ENCODE measurements around the gene OR52J3.

Gene OR52J3

GRCh38 chr11:5036669-5037068 is 9.7 kb upstream of the OR52J3 start:
- in situ Hi-C loops (cut with MboI; ENCODE audit: low sequenced_read_pairs, unreplicated experiment): no loop called here
- TF ChIP-seq CTCF (IDR thresholded peaks at IDR 0.05; ENCODE audit: borderline replicate concordance, control extremely low read depth, extremely low read depth, insufficient read depth, missing control alignments): no peak
- DNase-seq (ENCODE audit: low spot score): no peak

GRCh38 chr11:5037926-5038325 is 8.4 kb upstream of the OR52J3 start:
- DNase-seq (ENCODE audit: low spot score): no peak
- TF ChIP-seq CTCF (IDR thresholded peaks at IDR 0.05; ENCODE audit: borderline replicate concordance, control extremely low read depth, extremely low read depth, insufficient read depth, missing control alignments): no peak
- in situ Hi-C loops (cut with MboI; ENCODE audit: low sequenced_read_pairs, unreplicated experiment): no loop called here

- TF ChIP-seq CTCF (IDR thresholded peaks at IDR 0.05; ENCODE audit: borderline replicate concordance, control extremely low read depth, extremely low read depth, insufficient read depth, missing control alignments): no peak
- in situ Hi-C loops (cut with MboI; ENCODE audit: low sequenced_read_pairs, unreplicated experiment): no loop called here
- DNase-seq (ENCODE audit: low spot score): no peak
Measured at GRCh38 chr11:5038341-5038740, 8.0 kb upstream of the OR52J3 start.

GRCh38 chr11:5040876-5041275 is 5.5 kb upstream of the OR52J3 start:
- in situ Hi-C loops (cut with MboI; ENCODE audit: low sequenced_read_pairs, unreplicated experiment): no loop called here
- no peak for DNase-seq (ENCODE audit: low spot score)
- TF ChIP-seq CTCF (IDR thresholded peaks at IDR 0.05; ENCODE audit: borderline replicate concordance, control extremely low read depth, extremely low read depth, insufficient read depth, missing control alignments): no peak

- in situ Hi-C loops (cut with MboI; ENCODE audit: low sequenced_read_pairs, unreplicated experiment): no loop called here
- DNase-seq (ENCODE audit: low spot score): no peak
- no peak for TF ChIP-seq CTCF (IDR thresholded peaks at IDR 0.05; ENCODE audit: borderline replicate concordance, control extremely low read depth, extremely low read depth, insufficient read depth, missing control alignments)
Measured at GRCh38 chr11:5042091-5042490, 4.2 kb upstream of the OR52J3 start.

- TF ChIP-seq CTCF (IDR thresholded peaks at IDR 0.05; ENCODE audit: borderline replicate concordance, control extremely low read depth, extremely low read depth, insufficient read depth, missing control alignments): no peak
- in situ Hi-C loops (cut with MboI; ENCODE audit: low sequenced_read_pairs, unreplicated experiment): no loop called here
- DNase-seq (ENCODE audit: low spot score): no peak
Measured at GRCh38 chr11:5043380-5043779, 2.9 kb upstream of the OR52J3 start.
